GM18505 (cell line): Measurements from ENCODE around the gene HELZ.
A peak's percentile ranks its signal among the peaks of the same experiment; 100 is the strongest.
"Not testable (repeated sequence)": the region's sequence is repeated elsewhere in the genome, so short reads cannot be mapped to it uniquely, and the experiment has no call there.

Experiments
- ATAC-seq: cut with Tn5 transposase; IDR thresholded peaks from one replicate; pipeline ENCODE4 v1.9.1; 2021; ENCODE audit not compliant: unreplicated experiment
- POLR2A ChIP-seq: IDR thresholded peaks from 4 replicates; pipeline ENCODE4 v1.6.1; 2011; ENCODE audit warnings: borderline replicate concordance; ENCODE audit not compliant: insufficient read depth, insufficient read length; ENCODE audit errors: extremely low read depth

HELZ gene

DNA sequence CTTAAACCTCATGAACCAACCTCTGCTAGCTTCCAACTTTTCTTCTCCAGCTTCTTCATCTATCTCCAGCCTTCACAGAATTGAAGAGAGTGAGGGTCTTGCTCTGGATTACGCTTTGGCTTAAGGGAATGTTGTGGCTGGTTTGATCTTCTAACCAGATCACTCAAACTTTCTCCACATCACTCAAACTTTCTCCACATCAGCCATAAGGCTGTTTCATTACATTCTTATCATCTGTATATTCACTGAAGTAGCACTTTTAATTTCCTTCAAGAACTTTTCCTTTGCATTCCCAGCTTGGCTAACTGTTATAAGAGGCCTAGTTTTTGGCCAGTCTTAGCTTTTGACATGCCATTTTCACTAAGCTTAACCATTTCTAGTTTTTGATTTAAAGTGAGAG, 148.4 kb downstream of the HELZ start:
- no peak for ATAC-seq
- TF ChIP-seq POLR2A = no peak

DNA sequence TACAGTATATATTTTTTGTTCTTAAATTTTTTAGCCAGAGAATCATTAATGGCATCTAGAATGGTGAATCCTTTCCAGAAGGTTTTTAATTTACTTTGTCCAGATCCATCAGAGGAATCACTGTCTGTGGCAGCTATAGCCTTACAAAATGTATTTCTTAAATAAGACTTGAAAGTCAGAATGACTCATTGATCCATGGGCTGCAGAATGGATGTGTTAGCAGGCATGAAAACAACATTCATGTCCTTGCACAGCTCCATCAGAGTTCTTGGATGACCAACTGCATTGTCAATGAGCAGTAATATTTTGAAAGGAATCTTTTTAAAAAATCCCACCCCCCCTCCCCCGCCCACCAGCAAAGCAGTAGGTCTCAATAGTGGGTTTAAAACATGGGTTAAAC, 149.2 kb downstream of the HELZ start:
- TF ChIP-seq POLR2A = no peak
- ATAC-seq = no peak

DNA sequence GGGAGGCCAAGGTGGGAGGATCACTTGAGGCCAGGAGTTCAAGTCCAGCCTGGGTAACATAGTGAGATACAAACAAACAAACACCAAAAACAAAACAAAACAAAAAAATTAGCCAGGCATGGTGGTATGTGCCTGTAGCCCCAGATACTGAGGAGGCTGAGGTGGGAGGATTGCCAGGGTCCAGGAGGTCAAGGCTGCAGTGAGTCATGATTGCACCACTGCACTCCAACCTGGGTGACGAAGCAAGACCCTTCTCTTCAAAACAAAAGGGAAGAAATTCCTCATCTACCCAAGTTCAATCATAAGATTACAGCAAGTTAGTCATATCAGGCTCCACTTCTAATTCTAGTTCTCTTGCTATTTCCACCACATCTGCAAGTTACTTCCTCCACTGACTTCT, 149.7 kb downstream of the HELZ start:
- not testable (repeated sequence) for ATAC-seq

- TF ChIP-seq POLR2A = no peak
- ATAC-seq = no peak
Measured at GRCh38 chr17:67093348-67093747, 151.6 kb downstream of the HELZ start.

DNA sequence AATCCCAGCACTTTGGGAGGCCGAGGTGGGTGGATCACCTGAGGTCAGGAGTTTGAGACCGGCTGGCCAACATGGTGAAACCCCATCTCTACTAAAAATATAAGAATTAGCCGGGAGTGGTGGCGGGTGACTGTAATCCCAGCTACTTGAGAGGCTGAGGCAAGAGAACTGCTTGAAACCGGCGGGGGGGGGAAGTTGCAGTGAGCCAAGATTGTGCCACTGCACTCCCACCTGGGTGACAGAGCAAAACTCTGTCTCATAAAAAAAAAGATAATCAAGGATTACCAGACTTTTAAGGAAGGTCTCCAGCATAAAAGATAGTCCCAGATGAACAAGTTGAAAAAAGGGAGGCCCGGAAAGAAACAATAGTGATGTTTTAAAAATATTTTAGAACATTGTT, 152.3 kb downstream of the HELZ start:
- ATAC-seq = not testable (repeated sequence)

GRCh38 chr17:67092291-67092690, 152.7 kb downstream of the HELZ start:
- ATAC-seq = no peak
- no peak for TF ChIP-seq POLR2A

- TF ChIP-seq POLR2A = no peak
- ATAC-seq = no peak
Measured at GRCh38 chr17:67090341-67090740, 154.7 kb downstream of the HELZ start.

GRCh38 chr17:67088639-67089038, 156.4 kb downstream of the HELZ start:
- no peak for TF ChIP-seq POLR2A
- no peak for ATAC-seq

DNA sequence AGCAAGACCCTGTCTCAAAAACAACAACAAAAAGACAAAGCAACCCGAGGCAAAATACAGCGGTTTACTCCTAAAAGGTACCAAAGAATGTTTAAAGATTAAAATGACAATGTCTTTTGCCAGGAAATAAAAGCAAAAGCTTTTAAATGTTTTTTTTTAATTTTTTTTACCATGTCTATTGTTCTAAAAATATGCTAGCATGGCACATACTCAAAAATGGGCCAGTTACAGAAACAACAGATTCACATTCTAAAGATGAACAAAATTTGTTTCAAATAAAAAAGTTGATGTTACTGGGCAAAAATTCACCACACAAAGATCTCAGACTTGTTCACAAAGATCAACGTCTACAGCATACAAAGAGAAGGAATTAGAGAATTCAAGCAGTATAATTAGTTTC, 159.6 kb downstream of the HELZ start:
- TF ChIP-seq POLR2A = no peak
- ATAC-seq = no peak

DNA sequence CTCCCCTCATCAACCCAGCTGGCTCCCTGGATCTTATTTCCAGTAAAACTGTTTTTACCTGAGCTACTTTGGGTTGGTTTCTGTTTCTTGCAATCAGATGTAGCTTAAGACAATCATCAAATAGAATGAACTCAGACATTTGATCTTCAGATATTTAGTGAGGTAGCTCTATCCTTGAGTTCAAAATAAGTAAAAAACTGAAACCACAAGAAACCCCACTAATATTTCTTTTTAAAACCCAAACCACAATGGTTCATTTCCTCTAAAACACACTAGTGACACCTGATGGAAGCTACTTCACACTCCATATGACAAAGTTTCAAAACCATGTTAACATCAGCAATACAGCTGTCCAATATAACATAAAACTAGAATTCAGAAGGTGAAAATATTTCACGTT, 162.9 kb downstream of the HELZ start:
- no peak for TF ChIP-seq POLR2A
- peak; percentile 61 for ATAC-seq

GRCh38 chr17:67080804-67081203, 164.2 kb downstream of the HELZ start:
- ATAC-seq = no peak
- TF ChIP-seq POLR2A = no peak

GRCh38 chr17:67079491-67079890, 165.5 kb downstream of the HELZ start:
- no peak for TF ChIP-seq POLR2A
- ATAC-seq = no peak

GRCh38 chr17:67078292-67078691, 166.7 kb downstream of the HELZ start:
- ATAC-seq = no peak
- TF ChIP-seq POLR2A = no peak

DNA sequence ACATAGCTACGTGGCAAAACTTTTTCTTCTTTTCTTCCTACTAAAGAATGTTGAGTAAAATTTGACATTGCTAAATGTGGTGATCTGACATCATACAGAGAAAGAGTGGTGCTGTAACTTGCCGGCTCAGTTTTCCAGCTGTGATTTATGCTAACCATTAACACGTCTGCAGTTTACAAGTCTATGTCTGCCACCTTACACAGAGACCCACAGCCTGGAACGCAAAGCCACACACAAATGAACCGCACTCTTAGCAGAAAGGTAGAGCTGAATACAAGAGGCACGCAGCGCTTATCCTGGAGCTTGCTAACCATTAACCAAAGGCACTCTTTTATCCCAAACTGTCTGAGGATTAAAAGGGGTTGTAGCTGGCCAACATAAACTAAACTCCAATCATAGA, 168.7 kb downstream of the HELZ start:
- no peak for ATAC-seq
- no peak for TF ChIP-seq POLR2A

GRCh38 chr17:67074781-67075180, 170.2 kb downstream of the HELZ start:
- TF ChIP-seq POLR2A = no peak
- ATAC-seq = no peak

DNA sequence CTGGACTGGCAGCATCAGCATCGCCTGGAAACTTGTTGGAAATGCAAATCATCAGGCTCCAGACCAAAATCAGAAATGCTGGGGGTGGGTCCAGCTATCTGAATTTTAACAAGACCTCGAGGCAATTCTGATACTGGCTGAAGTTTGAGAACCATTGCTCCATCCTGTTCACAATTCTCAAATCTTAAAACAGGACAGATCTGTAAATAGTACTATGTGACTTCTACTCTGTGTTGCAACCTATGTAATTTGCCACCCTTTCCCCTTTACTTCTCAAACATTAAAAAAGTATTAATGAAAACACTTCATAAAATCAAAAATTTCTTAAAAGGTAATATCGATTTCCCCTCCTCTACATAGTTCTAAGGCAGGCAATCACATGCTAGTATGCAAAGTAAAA, 172.1 kb downstream of the HELZ start:
- no peak for ATAC-seq
- TF ChIP-seq POLR2A = no peak
